HCT116 (cell line): ENCODE data around the gene FRAS1. TPM values are rescaled to one million over a fixed set of nuclear protein-coding genes. Genes with fewer than 3 reads are reported as not detected.

Experiments
- ATAC-seq: fragments of 200-7000 bp; cut with Tn5 transposase; 2 replicates; pipeline ENCODE4 v1.9.1; 2020; ENCODE audit warnings: mild to moderate bottlenecking, moderate library complexity
- BruUV-seq: library from RNA; stranded (reverse); fragments of 400-500 nt; replicated peaks from 2 replicates; lab custom pipeline; 2021; lab: Mats Ljungman, UMichigan
- CTCF ChIA-PET: fragments of 300-600 bp; sonication (Branson Sonifier 250); formaldehyde crosslinking; loops from one replicate; lab custom pipeline; 2021; ENCODE audit warnings: antibody characterized with exemption; lab: Charles Lee
- POLR2A ChIA-PET: fragments of 300-600, 350-600 bp; sonication (Branson Sonifier 250); formaldehyde crosslinking; loops from one replicate; lab custom pipeline; 2021; ENCODE audit warnings: antibody characterized with exemption; lab: Charles Lee
- RAD21 ChIA-PET, 2 experiments: fragments of 300-600 bp; sonication (Branson Sonifier 250); formaldehyde crosslinking; loops; one replicate each; lab custom pipeline; 2023; ENCODE audit warnings: low total read pairs in 2 of 2; ENCODE audit not compliant: uncharacterized antibody in 2 of 2, unreplicated experiment in 2 of 2, low non-redundant PET in 1 of 2; lab: Charles Lee
- DNase-seq: peaks from one replicate; pipeline ENCODE4 v3.0.0-alpha.2; 2010; ENCODE audit warnings: low read depth, low spot score
- H2AFZ ChIP-seq: fragments of 200-600 bp; shearing (Covaris generic), sonication (generic); 2 replicates; pipeline ENCODE4 v1.6.1; 2017; ENCODE audit warnings: low read depth, mixed run types, mixed read lengths, antibody characterized with exemption, low read length; ENCODE audit not compliant: poor library complexity, severe bottlenecking
- H3K27ac ChIP-seq: 2 replicates; pipeline ENCODE4 v1.5.1; 2012; ENCODE audit warnings: low read depth, low read length
- H3K27me3 ChIP-seq: fragments of 200-600 bp; sonication (generic); 2 replicates; pipeline ENCODE4 v1.6.1; 2016; ENCODE audit warnings: mixed run types, low read length, mixed read lengths; ENCODE audit not compliant: insufficient read depth
- H3K36me3 ChIP-seq, 2 experiments: fragments of 200-500 bp in 1 of 2; fragments of 200-600 bp in 1 of 2; sonication (Bioruptor generic) in 1 of 2; sonication (generic) in 1 of 2; 2 replicates each; pipeline versions ENCODE4 v1.5.1 to v1.6.1; 2014 to 2016; ENCODE audit warnings: low read length in 2 of 2, inconsistent platforms in 1 of 2, mixed read lengths in 1 of 2, mixed run types in 1 of 2; ENCODE audit not compliant: insufficient read depth in 2 of 2, control insufficient read depth in 1 of 2
- H3K4me1 ChIP-seq, 2 experiments: fragments of 200-600 bp in 1 of 2; sonication (generic) in 1 of 2; 2 replicates each; pipeline versions ENCODE4 v1.5.1 to v1.6.1; 2012 to 2017; ENCODE audit warnings: low read length in 2 of 2, inconsistent platforms in 1 of 2, mild to moderate bottlenecking in 1 of 2, mixed read lengths in 1 of 2, mixed run types in 1 of 2, moderate library complexity in 1 of 2; ENCODE audit not compliant: insufficient read depth in 2 of 2, control insufficient read depth in 1 of 2
- H3K4me2 ChIP-seq: fragments of 200-600 bp; sonication (generic); 2 replicates; pipeline ENCODE4 v1.6.1; 2017; ENCODE audit warnings: mixed run types, low read length, mixed read lengths
- H3K4me3 ChIP-seq, 2 experiments: fragments of 200-600 bp in 1 of 2; sonication (generic) in 1 of 2; replicated peaks in 1 of 2; 2 replicates each; pipeline ENCODE4 v1.5.1; 2011 to 2016; ENCODE audit warnings: low read length in 2 of 2, control low read depth in 1 of 2, low read depth in 1 of 2, mild to moderate bottlenecking in 1 of 2, mixed read lengths in 1 of 2, mixed run types in 1 of 2
- H3K79me2 ChIP-seq: fragments of 200-600 bp; sonication (generic); 2 replicates; pipeline ENCODE4 v1.6.1; 2017; ENCODE audit warnings: mild to moderate bottlenecking, mixed run types, low read length, moderate library complexity, mixed read lengths; ENCODE audit not compliant: insufficient read depth
- H3K9ac ChIP-seq: fragments of 200-600 bp; sonication (generic); 2 replicates; pipeline ENCODE4 v1.6.1; 2016; ENCODE audit warnings: low read length, mixed read lengths
- H3K9me2 ChIP-seq: fragments of 200-600 bp; sonication (generic), shearing (Covaris generic); 2 replicates; pipeline ENCODE4 v1.6.1; 2017; ENCODE audit warnings: mixed run types, mild to moderate bottlenecking, moderate library complexity; ENCODE audit not compliant: insufficient read depth
- H3K9me3 ChIP-seq, 2 experiments: fragments of 200-500 bp in 1 of 2; fragments of 200-600 bp in 1 of 2; sonication (Bioruptor generic) in 1 of 2; sonication (generic) in 1 of 2; 2 replicates each; pipeline ENCODE4 v1.6.1; 2014 to 2017; ENCODE audit warnings: low read length in 2 of 2, mixed read lengths in 2 of 2, inconsistent platforms in 1 of 2, low read depth in 1 of 2, mild to moderate bottlenecking in 1 of 2, mixed run types in 1 of 2, moderate library complexity in 1 of 2; ENCODE audit not compliant: control insufficient read depth in 1 of 2, insufficient read depth in 1 of 2
- H4K20me1 ChIP-seq: fragments of 200-600 bp; sonication (generic), shearing (Covaris generic); 2 replicates; pipeline ENCODE4 v1.6.1; 2017; ENCODE audit warnings: mixed run types, mild to moderate bottlenecking, moderate library complexity; ENCODE audit not compliant: insufficient read depth
- EZH2phosphoT487 ChIP-seq: fragments of 200-600 bp; IDR thresholded peaks from 2 replicates; pipeline ENCODE4 v1.6.1; 2018; ENCODE audit warnings: antibody characterized with exemption, borderline replicate concordance
- FOSL1 ChIP-seq: IDR thresholded peaks from 2 replicates; pipeline ENCODE4 v1.6.1; 2012; ENCODE audit warnings: low read depth
- MAX ChIP-seq: IDR thresholded peaks from 2 replicates; pipeline ENCODE4 v1.6.1; 2012
- RAD21 ChIP-seq: IDR thresholded peaks from 2 replicates; pipeline ENCODE4 v1.6.1; 2012; ENCODE audit warnings: low read depth, mild to moderate bottlenecking
- SRF ChIP-seq: IDR thresholded peaks from 2 replicates; pipeline ENCODE4 v1.6.1; 2012; ENCODE audit warnings: low read depth
- intact Hi-C: fragments of 100-400 bp; cut with micrococcal nuclease; formaldehyde crosslinking; loops from 2 replicates; pipeline ENCODE4 v1.10.0; 2022
- total RNA-seq: library from RNA; stranded (reverse); gene quantifications from one replicate; pipeline ENCODE4 v1.2.1, GENCODE V29; 2021; ENCODE audit not compliant: unreplicated experiment
- TF ChIP-seq, protein P1 (sequence below), 3 experiments: fragments of 200-600 bp in 1 of 3; sonication (generic) in 1 of 3; IDR thresholded peaks in 2 of 3; conservative IDR thresholded peaks in 1 of 3; 2 replicates each; pipeline ENCODE4 v1.5.1; 2012 to 2017; ENCODE audit warnings: low read depth in 2 of 3, low read length in 2 of 3, antibody characterized with exemption in 1 of 3, borderline replicate concordance in 1 of 3, control low read depth in 1 of 3, mild to moderate bottlenecking in 1 of 3, mixed read lengths in 1 of 3, mixed run types in 1 of 3, moderate library complexity in 1 of 3; ENCODE audit not compliant: insufficient read depth in 1 of 3

The FRAS1 gene
- total RNA-seq, 1 experiment from 2014 or later: 33.5 TPM

DNA sequence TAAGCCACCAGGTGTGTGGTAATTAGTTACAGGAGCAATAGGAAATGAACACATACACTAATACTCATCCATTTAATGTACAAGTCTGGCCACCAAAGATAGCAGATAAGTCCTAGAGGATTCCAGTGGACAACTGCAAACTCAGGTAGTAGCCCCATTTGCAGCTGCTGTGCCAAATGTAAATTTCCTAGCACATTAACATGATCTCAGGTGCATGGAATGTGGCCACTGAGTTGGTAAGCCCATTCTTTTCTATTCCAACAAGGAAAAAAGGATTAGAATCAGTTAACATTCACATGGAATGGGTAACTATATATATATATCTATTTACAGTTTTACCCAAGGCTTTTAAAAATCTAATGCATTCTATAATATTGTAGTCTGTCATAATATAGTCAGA lies 23.3 kb upstream of the FRAS1 start:
- H3K79me2 ChIP-seq: no peaks in the 10 kb centered on the region
- no peak overlapping the region for H3K27ac ChIP-seq
- H3K4me3 ChIP-seq: no peak overlapping the region
- no peak overlapping the region for H3K4me2 ChIP-seq
- ChIA-PET POLR2A (no interaction called here), RAD21 (no interaction called here), CTCF (no interaction called here)
- H3K36me3 ChIP-seq: no peaks in the 10 kb centered on the region
- DNase-seq: no peak
- H4K20me1 ChIP-seq: no peaks in the 10 kb centered on the region
- no peak for TF ChIP-seq EZH2phosphoT487
- no peak for TF ChIP-seq SRF
- H3K9me2 ChIP-seq: no peaks in the 10 kb centered on the region
- no peak overlapping the region for H2AFZ ChIP-seq
- intact Hi-C loops: no loop called here
- H3K9ac ChIP-seq: no peak overlapping the region
- H3K4me1 ChIP-seq: no peaks in the 10 kb centered on the region
- BruUV-seq: no TSS peak
- no peak for ATAC-seq
- no peaks in the 10 kb centered on the region for H3K9me3 ChIP-seq
- no peaks in the 10 kb centered on the region for H3K27me3 ChIP-seq

- no peak overlapping the region for H3K9ac ChIP-seq
- no peaks in the 10 kb centered on the region for H3K9me3 ChIP-seq
- CTCF ChIA-PET: no interaction called here
- DNase-seq: no peak
- TF ChIP-seq, protein P1, sequence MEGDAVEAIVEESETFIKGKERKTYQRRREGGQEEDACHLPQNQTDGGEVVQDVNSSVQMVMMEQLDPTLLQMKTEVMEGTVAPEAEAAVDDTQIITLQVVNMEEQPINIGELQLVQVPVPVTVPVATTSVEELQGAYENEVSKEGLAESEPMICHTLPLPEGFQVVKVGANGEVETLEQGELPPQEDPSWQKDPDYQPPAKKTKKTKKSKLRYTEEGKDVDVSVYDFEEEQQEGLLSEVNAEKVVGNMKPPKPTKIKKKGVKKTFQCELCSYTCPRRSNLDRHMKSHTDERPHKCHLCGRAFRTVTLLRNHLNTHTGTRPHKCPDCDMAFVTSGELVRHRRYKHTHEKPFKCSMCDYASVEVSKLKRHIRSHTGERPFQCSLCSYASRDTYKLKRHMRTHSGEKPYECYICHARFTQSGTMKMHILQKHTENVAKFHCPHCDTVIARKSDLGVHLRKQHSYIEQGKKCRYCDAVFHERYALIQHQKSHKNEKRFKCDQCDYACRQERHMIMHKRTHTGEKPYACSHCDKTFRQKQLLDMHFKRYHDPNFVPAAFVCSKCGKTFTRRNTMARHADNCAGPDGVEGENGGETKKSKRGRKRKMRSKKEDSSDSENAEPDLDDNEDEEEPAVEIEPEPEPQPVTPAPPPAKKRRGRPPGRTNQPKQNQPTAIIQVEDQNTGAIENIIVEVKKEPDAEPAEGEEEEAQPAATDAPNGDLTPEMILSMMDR (IDR thresholded peaks at IDR 0.05 in 2 of 3, conservative IDR thresholded peaks at IDR 0.05 in 1 of 3; ENCODE audit: borderline replicate concordance in 1 of 3, insufficient read depth in 1 of 3, low read depth in 2 of 3, low read length in 2 of 3): no peak
- TF ChIP-seq RAD21 (no peak), MAX (no peak), FOSL1 (no peak)
- TF ChIP-seq, all 23 proteins: peak for 0
- H3K4me2 ChIP-seq: no peak overlapping the region
- no peaks in the 10 kb centered on the region for H3K9me2 ChIP-seq
- intact Hi-C loops: no loop called here
- H3K4me1 ChIP-seq: no peaks in the 10 kb centered on the region
- ATAC-seq: no peak
- no peaks in the 10 kb centered on the region for H4K20me1 ChIP-seq
- ChIA-PET RAD21 (no interaction called here), POLR2A (no interaction called here)
- no peak overlapping the region for H3K27ac ChIP-seq
- no peak overlapping the region for H3K4me3 ChIP-seq
- no peaks in the 10 kb centered on the region for H3K36me3 ChIP-seq
- no peaks in the 10 kb centered on the region for H3K79me2 ChIP-seq
- no TSS peak for BruUV-seq
- H3K27me3 ChIP-seq: no peaks in the 10 kb centered on the region
- H2AFZ ChIP-seq: no peak overlapping the region
Measured at GRCh38 chr4:78038704-78039103, 18.4 kb upstream of the FRAS1 start.
